ENCODE measurements around the gene ACAA2. TPM values are rescaled to one million over a fixed set of nuclear protein-coding genes. Genes with fewer than 3 reads are reported as not detected.

Gene ACAA2
- total RNA-seq, 1 experiment from 2014 or later: 50.8 TPM

GRCh38 chr18:49853436-49853835 lies 40.1 kb upstream of the ACAA2 start:
- Histone ChIP-seq H3K27ac (ENCODE audit: low read length) (no peak overlapping the region), H3K27me3 (ENCODE audit: control insufficient read depth, insufficient read depth, low read length) (no peaks in the 10 kb centered on the region), H3K4me1 (ENCODE audit: control insufficient read depth, insufficient read depth, low read length) (no peaks in the 10 kb centered on the region), H3K9me3 (ENCODE audit: control insufficient read depth, insufficient read depth, low read depth, low read length) (no peaks in the 10 kb centered on the region), H3K36me3 (ENCODE audit: control insufficient read depth, insufficient read depth, low read length) (no peaks in the 10 kb centered on the region), H3K4me3 (ENCODE audit: low read depth in 2 of 2, low read length in 2 of 2) (no peak overlapping the region)
- intact Hi-C loops (cut with micrococcal nuclease; ENCODE audit: unreplicated experiment) (no loop called here), in situ Hi-C loops (cut with HindIII; ENCODE audit: low pct_unique_long_range_greater_than_20kb, low sequenced_read_pairs) (no loop called here)
- TF ChIP-seq CTCF (IDR thresholded peaks at IDR 0.05): no peak
- no peak for TF ChIP-seq REST (IDR thresholded peaks at IDR 0.05; ENCODE audit: insufficient read depth in 1 of 2, low read depth in 2 of 2, low read length in 1 of 2)
- TF ChIP-seq POLR2AphosphoS5 (IDR thresholded peaks at IDR 0.05; ENCODE audit: low read depth, low read length): no peak
- ATAC-seq (no peak), DNase-seq (ENCODE audit: low read depth, low spot score) (no peak)
- CTCF ChIA-PET: no interaction called here
- POLR2A ChIA-PET: interaction anchor here (1.0 kb wide), 1 partner anchor 19 kb away, joined by 3 read pairs; no protein-coding TSS in a partner anchor
- no TSS peak for BruUV-seq (replicated peaks)

GRCh38 chr18:49853011-49853410 lies 39.7 kb upstream of the ACAA2 start:
- in situ Hi-C loops (cut with HindIII; ENCODE audit: low pct_unique_long_range_greater_than_20kb, low sequenced_read_pairs): no loop called here
- TF ChIP-seq POLR2AphosphoS5 (IDR thresholded peaks at IDR 0.05; ENCODE audit: low read depth, low read length): no peak
- TF ChIP-seq TCF7L2 (IDR thresholded peaks at IDR 0.05; ENCODE audit: low read depth, low read length): no peak
- TF ChIP-seq SIN3A (IDR thresholded peaks at IDR 0.05; ENCODE audit: borderline replicate concordance, insufficient read depth, low read depth, low read length): no peak
- TF ChIP-seq REST (IDR thresholded peaks at IDR 0.05; ENCODE audit: insufficient read depth in 1 of 2, low read depth in 2 of 2, low read length in 1 of 2): no peak
- TF ChIP-seq CTCF (IDR thresholded peaks at IDR 0.05): no peak
- DNase-seq (ENCODE audit: low read depth, low spot score) (no peak), ATAC-seq (no peak)
- Histone ChIP-seq H3K4me1 (ENCODE audit: control insufficient read depth, insufficient read depth, low read length) (no peaks in the 10 kb centered on the region), H3K9me3 (ENCODE audit: control insufficient read depth, insufficient read depth, low read depth, low read length) (no peaks in the 10 kb centered on the region), H3K27ac (ENCODE audit: low read length) (no peak overlapping the region), H3K36me3 (ENCODE audit: control insufficient read depth, insufficient read depth, low read length) (no peaks in the 10 kb centered on the region), H3K4me3 (ENCODE audit: low read depth in 2 of 2, low read length in 2 of 2) (no peak overlapping the region), H3K27me3 (ENCODE audit: control insufficient read depth, insufficient read depth, low read length) (no peaks in the 10 kb centered on the region)
- ChIA-PET POLR2A (interaction anchor here (1.0 kb wide), 1 partner anchor 19 kb away, joined by 3 read pairs; no protein-coding TSS in a partner anchor), CTCF (no interaction called here)
- intact Hi-C loops (cut with micrococcal nuclease; ENCODE audit: unreplicated experiment): no loop called here
- BruUV-seq (replicated peaks): no TSS peak
